C4-2B (cell line): ENCODE data around the gene LSAMP.

ENCODE experiments used
- H3K27ac ChIP-seq: fragments of 450-650 bp; 2 replicates; pipeline ENCODE4 v1.5.1; 2017
- CTCF ChIP-seq: fragments of 450-650 bp; conservative IDR thresholded peaks from 2 replicates; pipeline ENCODE4 v1.5.1; 2017; ENCODE audit warnings: mild to moderate bottlenecking
- ZFX ChIP-seq: fragments of 450-650 bp; IDR thresholded peaks from 2 replicates; pipeline ENCODE4 v1.6.1; 2017

The LSAMP gene

GRCh38 chr3:116299646-116300081 lies 145.6 kb downstream of the LSAMP start:
- no peak overlapping the region for H3K27ac ChIP-seq
- TF ChIP-seq CTCF (no peak), ZFX (no peak)

- TF ChIP-seq ZFX (no peak), CTCF (no peak)
- no peak overlapping the region for H3K27ac ChIP-seq
Observed at GRCh38 chr3:116298151-116298550, 147.1 kb downstream of the LSAMP start.

- TF ChIP-seq ZFX: no peak
- no peak for TF ChIP-seq CTCF
- no peak overlapping the region for H3K27ac ChIP-seq
Observed at GRCh38 chr3:116291141-116291540, 154.1 kb downstream of the LSAMP start.

GRCh38 chr3:116288485-116288884 lies 156.8 kb downstream of the LSAMP start:
- no peak for TF ChIP-seq CTCF
- TF ChIP-seq ZFX: no peak
- H3K27ac ChIP-seq: no peak overlapping the region

- no peak for TF ChIP-seq ZFX
- no peak for TF ChIP-seq CTCF
Observed at GRCh38 chr3:116285781-116286421, 159.4 kb downstream of the LSAMP start.

GRCh38 chr3:116281313-116282143 lies 163.8 kb downstream of the LSAMP start:
- H3K27ac ChIP-seq: no peak overlapping the region
- no peak for TF ChIP-seq CTCF
- TF ChIP-seq ZFX: no peak

More at GRCh38 chr3:116285781-116286421, 159.4 kb downstream of the LSAMP start:
- H3K27ac ChIP-seq: no peak overlapping the region

GRCh38 chr3:116280130-116280740 lies 165.1 kb downstream of the LSAMP start:
- H3K27ac ChIP-seq: no peak overlapping the region
- TF ChIP-seq CTCF (no peak), ZFX (no peak)
